Sigmoid colon (tissue), 7 donors: ENCODE data around the gene ANAPC5. TPM values are rescaled to one million over a fixed set of nuclear protein-coding genes. Genes with fewer than 3 reads are reported as not detected.
"Not testable (repeated sequence)": the region's sequence is repeated elsewhere in the genome, so short reads cannot be mapped to it uniquely, and the experiment has no call there.

Experiments used
- DNase-seq: peaks from one replicate; pipeline ENCODE4 v3.0.0-alpha.2; 2019
- H3K27ac ChIP-seq, 4 donors: fragments of 200-600 bp; sonication (generic); one replicate each; pipeline ENCODE4 v1.5.1; 2016 to 2019; ENCODE audit warnings: mild to moderate bottlenecking in 1 of 4
- H3K27me3 ChIP-seq, 3 donors: fragments of 200-600 bp; sonication (generic); one replicate each; pipeline ENCODE4 v1.5.1; 2019; ENCODE audit warnings: mild to moderate bottlenecking in 1 of 3
- H3K36me3 ChIP-seq, 4 donors: fragments of 200-600 bp; sonication (generic); one replicate each; pipeline ENCODE4 v1.5.1; 2016 to 2019
- H3K4me1 ChIP-seq, 4 donors: fragments of 200-600 bp; sonication (generic); one replicate each; pipeline ENCODE4 v1.5.1; 2017 to 2019
- H3K4me3 ChIP-seq, 4 donors: fragments of 200-600 bp; sonication (generic); one replicate each; pipeline ENCODE4 v1.5.1; 2017 to 2019; ENCODE audit warnings: mild to moderate bottlenecking in 2 of 4, moderate library complexity in 1 of 4
- H3K9me3 ChIP-seq, 4 donors: fragments of 200-600 bp in 3 of 4; sonication (generic) in 3 of 4; one replicate each; pipeline versions ENCODE4 v1.5.1 to v1.6.1; 2013 to 2019
- CTCF ChIP-seq, 4 experiments: fragments of 450-650 bp in 3 of 4; fragments of 200-600 bp in 1 of 4; IDR thresholded peaks; one replicate each; pipeline ENCODE4 v1.5.1; 2016 to 2019; ENCODE audit warnings: antibody characterized with exemption in 4 of 4, mild to moderate bottlenecking in 3 of 4, moderate library complexity in 2 of 4
- EP300 ChIP-seq, 4 donors: sonication (generic); formaldehyde crosslinking; IDR thresholded peaks; one replicate each; pipeline ENCODE4 v1.6.1; 2017; ENCODE audit warnings: antibody characterized with exemption in 4 of 4
- POLR2A ChIP-seq, 2 donors: fragments of 450-650 bp; IDR thresholded peaks; one replicate each; pipeline ENCODE4 v1.6.1; 2016; ENCODE audit warnings: antibody characterized with exemption in 2 of 2, mild to moderate bottlenecking in 2 of 2, moderate library complexity in 2 of 2
- POLR2AphosphoS5 ChIP-seq, 4 donors: sonication (generic); formaldehyde crosslinking; IDR thresholded peaks; one replicate each; pipeline ENCODE4 v1.6.1; 2017; ENCODE audit warnings: antibody characterized with exemption in 4 of 4
- WGBS, 2 donors: extraction: QIAGEN DNeasy Blood & Tissue Kit; methylation state at CpG; one replicate each; pipeline ENCODE4 v1.1.7; 2013; 5-methylcytosine and 5-hydroxymethylcytosine counted together
- intact Hi-C: fragments of 100-400 bp; cut with DNase I; formaldehyde crosslinking; loops from one replicate; pipeline ENCODE4 v1.15.1; 2023
- polyA plus RNA-seq, 3 donors: library from polyadenylated mRNA; stranded (reverse); fragments of 200-250 nt; gene quantifications; one replicate each; pipeline ENCODE4 v1.2.3, GENCODE V29; 2013
- total RNA-seq, 4 donors: library from RNA; depleted of rRNA; stranded (reverse); fragments of >200 nt; gene quantifications; one replicate each; pipeline ENCODE4 v1.1.0, GENCODE V29; 2016
- donor health status: healthy with polysubstance abuse.
- donor health status: Bipolar disorder and iron deficiency.
- donor health status: healthy.

The ANAPC5 gene
- total and polyA plus RNA-seq, 7 donors: 51.6 to 93.6 (median 76.0) TPM

- no peak for DNase-seq
- peak overlapping the region; percentile 11 to 55 (median 54) for H3K27ac ChIP-seq
- TF ChIP-seq POLR2AphosphoS5 (IDR thresholded peaks at IDR 0.05) (peak in 1 of 4 donors; percentile 11), CTCF (IDR thresholded peaks at IDR 0.05) (no peak), EP300 (IDR thresholded peaks at IDR 0.05) (no peak), POLR2A (IDR thresholded peaks at IDR 0.05) (no peak)
- H3K4me3 ChIP-seq: no peak overlapping the region
- WGBS, 2 donors: 84 to 90% methylated on average over 10 of the region's 10 CpGs
- no peaks in the 10 kb centered on the region for H3K9me3 ChIP-seq
- no peaks in the 10 kb centered on the region for H3K27me3 ChIP-seq
- H3K36me3 ChIP-seq: no peaks in the 10 kb centered on the region
- intact Hi-C loops: no loop called here
- peaks cover 0 to 36% (median 23%) of the 10 kb centered on the region in 4 donors for H3K4me1 ChIP-seq
Measured at GRCh38 chr12:121282072-121282742, 70.0 kb downstream of the ANAPC5 start.

GRCh38 chr12:121281116-121281515 lies 71.1 kb downstream of the ANAPC5 start:
- H3K9me3 ChIP-seq, H3K4me3 ChIP-seq, DNase-seq, H3K36me3 ChIP-seq, intact Hi-C loops, H3K27me3 ChIP-seq: not testable (repeated sequence)
- peaks cover 0 to 36% (median 23%) of the 10 kb centered on the region in 4 donors for H3K4me1 ChIP-seq
- peak overlapping the region in 1 of 4 donors; percentile 54 for H3K27ac ChIP-seq
- 93 to 97% methylated on average over 14 of the region's 14 CpGs for WGBS, 2 donors

GRCh38 chr12:121280531-121280930 lies 71.7 kb downstream of the ANAPC5 start:
- not testable (repeated sequence) for H3K27me3 ChIP-seq
- WGBS, 2 donors: 92 to 95% methylated on average over 11 of the region's 11 CpGs
- H3K4me1 ChIP-seq: peaks cover 0 to 36% (median 23%) of the 10 kb centered on the region in 4 donors

GRCh38 chr12:121279507-121279915 lies 72.7 kb downstream of the ANAPC5 start:
- Histone ChIP-seq H3K4me1 (peaks cover 0 to 36% (median 21%) of the 10 kb centered on the region in 4 donors), H3K27me3 (no peaks in the 10 kb centered on the region), H3K4me3 (no peak overlapping the region), H3K27ac (peak overlapping the region; percentile 24 to 67 (median 56)), H3K36me3 (no peaks in the 10 kb centered on the region), H3K9me3 (no peaks in the 10 kb centered on the region)
- intact Hi-C loops: no loop called here
- 78 to 79% methylated on average over 10 of the region's 10 CpGs for WGBS, 2 donors
- TF ChIP-seq EP300 (IDR thresholded peaks at IDR 0.05) (no peak), POLR2AphosphoS5 (IDR thresholded peaks at IDR 0.05) (peak in 1 of 4 donors; percentile 26)
- peak; percentile 81 for DNase-seq

More at GRCh38 chr12:121280531-121280930, 71.7 kb downstream of the ANAPC5 start:
- intact Hi-C loops, H3K4me3 ChIP-seq, H3K36me3 ChIP-seq, DNase-seq, H3K9me3 ChIP-seq, H3K27ac ChIP-seq: not testable (repeated sequence)

GRCh38 chr12:121279071-121279375 lies 73.2 kb downstream of the ANAPC5 start:
- 89 to 94% methylated on average over 13 of the region's 13 CpGs for WGBS, 2 donors
- no peak for TF ChIP-seq POLR2A (IDR thresholded peaks at IDR 0.05)
- TF ChIP-seq EP300 (IDR thresholded peaks at IDR 0.05): no peak
- no peak for TF ChIP-seq POLR2AphosphoS5 (IDR thresholded peaks at IDR 0.05)
- TF ChIP-seq CTCF (IDR thresholded peaks at IDR 0.05): no peak
- Histone ChIP-seq H3K36me3 (peaks cover 0 to 5% (median 2%) of the 10 kb centered on the region in 4 donors), H3K27me3 (no peaks in the 10 kb centered on the region), H3K27ac (peak overlapping the region; percentile 24 to 67 (median 56)), H3K9me3 (no peaks in the 10 kb centered on the region), H3K4me3 (no peak overlapping the region), H3K4me1 (peaks cover 0 to 35% (median 21%) of the 10 kb centered on the region in 4 donors)
- intact Hi-C loops: no loop called here
- no peak for DNase-seq

- WGBS, 2 donors: 91 to 92% methylated on average over 15 of the region's 15 CpGs
- no peak for DNase-seq
Measured at GRCh38 chr12:121278169-121279070, 73.8 kb downstream of the ANAPC5 start.

More at GRCh38 chr12:121278169-121279070, 73.8 kb downstream of the ANAPC5 start:
- Histone ChIP-seq H3K4me1 (peaks cover 0 to 29% (median 21%) of the 10 kb centered on the region in 4 donors), H3K4me3 (no peak overlapping the region), H3K27me3 (no peaks in the 10 kb centered on the region), H3K9me3 (no peaks in the 10 kb centered on the region), H3K36me3 (peaks cover 6 to 11% (median 8%) of the 10 kb centered on the region in 4 donors), H3K27ac (peak overlapping the region; percentile 24 to 67 (median 56))
- intact Hi-C loops: no loop called here
- TF ChIP-seq CTCF (IDR thresholded peaks at IDR 0.05) (no peak), POLR2AphosphoS5 (IDR thresholded peaks at IDR 0.05) (no peak), EP300 (IDR thresholded peaks at IDR 0.05) (no peak), POLR2A (IDR thresholded peaks at IDR 0.05) (no peak)
